Activated CD8-positive, alpha-beta T cell treated with anti-CD3 and anti-CD28 coated beads for 36 hours (primary cell): ENCODE measurements around the gene FAM193A. TPM values are rescaled to one million over a fixed set of nuclear protein-coding genes. Genes with fewer than 3 reads are reported as not detected.
A peak's percentile ranks its signal among the peaks of the same experiment; 100 is the strongest.

Source experiments
- ATAC-seq: fragments of 200-7000 bp; cut with Tn5 transposase; one replicate; pipeline ENCODE4 v1.10.0; 2021; ENCODE audit warnings: mild to moderate bottlenecking, moderate library complexity
- CTCF ChIA-PET: fragments of 350-600 bp; sonication (Branson Sonifier 250); formaldehyde crosslinking; loops from one replicate; lab custom pipeline; 2021; ENCODE audit warnings: antibody characterized with exemption; lab: Charles Lee
- POLR2A ChIA-PET: fragments of 350-600 bp; sonication (Branson Sonifier 250); formaldehyde crosslinking; loops from one replicate; lab custom pipeline; 2021; ENCODE audit warnings: antibody characterized with exemption; lab: Charles Lee
- DNase-seq: peaks from one replicate; pipeline ENCODE4 v3.0.0-alpha.2; 2020
- H3K27ac Mint-ChIP-seq: one replicate; pipeline ENCODE4 v1.8.0; 2021; ENCODE audit warnings: mild to moderate bottlenecking, mixed read lengths
- H3K27me3 Mint-ChIP-seq: one replicate; pipeline ENCODE4 v1.8.0; 2021; ENCODE audit warnings: mixed read lengths
- H3K36me3 Mint-ChIP-seq: one replicate; pipeline ENCODE4 v1.8.0; 2021; ENCODE audit warnings: low read depth, mixed read lengths
- H3K4me1 Mint-ChIP-seq: one replicate; pipeline ENCODE4 v1.8.0; 2021; ENCODE audit warnings: low read depth, mixed read lengths
- H3K4me3 Mint-ChIP-seq: one replicate; pipeline ENCODE4 v1.8.0; 2021; ENCODE audit warnings: mild to moderate bottlenecking, moderate library complexity, mixed read lengths
- H3K9me3 Mint-ChIP-seq: one replicate; pipeline ENCODE4 v1.8.0; 2021; ENCODE audit warnings: mixed read lengths
- intact Hi-C: fragments of 100-400 bp; cut with micrococcal nuclease; formaldehyde crosslinking; loops from one replicate; pipeline ENCODE4 v1.10.0; 2022
- total RNA-seq, 2 experiments: library from RNA; stranded (reverse); gene quantifications; one replicate each; pipeline ENCODE4 v1.2.3, GENCODE V29; 2021
- TF ChIP-seq, protein P1 (sequence below): fragments of 200-600 bp; IDR thresholded peaks from one replicate; pipeline ENCODE4 v1.8.0; 2022; ENCODE audit warnings: antibody characterized with exemption, mild to moderate bottlenecking

FAM193A gene
- total RNA-seq, 2 experiments from 2014 or later: 22.4 to 22.9 TPM

DNA sequence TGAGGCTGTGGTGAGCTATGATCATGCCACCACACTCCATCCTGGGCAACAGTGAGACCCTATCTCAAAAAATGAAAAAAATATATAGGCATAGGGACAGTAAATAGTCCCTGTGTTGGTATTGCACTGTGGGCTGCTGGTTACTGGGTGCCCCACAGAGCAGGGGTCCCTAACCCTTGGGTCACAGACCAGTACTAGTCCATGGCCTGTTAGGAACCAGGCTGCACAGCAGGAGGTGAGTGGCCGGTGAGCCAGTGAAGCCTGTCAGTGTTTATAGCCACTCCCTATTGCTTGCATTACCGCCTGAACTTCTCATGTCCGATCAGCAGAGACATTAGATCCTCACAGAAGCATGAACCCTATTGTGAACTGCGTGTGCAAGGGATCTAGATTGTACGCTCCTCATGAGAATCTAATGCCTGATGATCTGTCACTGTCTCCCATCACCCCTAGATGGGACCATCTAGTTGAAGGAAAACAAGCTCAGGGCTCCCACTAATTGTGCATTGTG, 113.2 kb downstream of the FAM193A start:
- ChIA-PET POLR2A (interaction anchor here (1.0 kb wide), 1 partner anchor 178 kb away, joined by 3 read pairs; no protein-coding TSS in a partner anchor), CTCF (no interaction called here)
- Mint-ChIP-seq H3K27me3 (no peaks in the 10 kb centered on the region), H3K4me3 (no peak overlapping the region), H3K27ac (no peak overlapping the region), H3K4me1 (peaks cover 27% of the 10 kb centered on the region), H3K36me3 (peaks cover 36% of the 10 kb centered on the region), H3K9me3 (no peaks in the 10 kb centered on the region)
- no peak for ATAC-seq
- TF ChIP-seq, protein P1, sequence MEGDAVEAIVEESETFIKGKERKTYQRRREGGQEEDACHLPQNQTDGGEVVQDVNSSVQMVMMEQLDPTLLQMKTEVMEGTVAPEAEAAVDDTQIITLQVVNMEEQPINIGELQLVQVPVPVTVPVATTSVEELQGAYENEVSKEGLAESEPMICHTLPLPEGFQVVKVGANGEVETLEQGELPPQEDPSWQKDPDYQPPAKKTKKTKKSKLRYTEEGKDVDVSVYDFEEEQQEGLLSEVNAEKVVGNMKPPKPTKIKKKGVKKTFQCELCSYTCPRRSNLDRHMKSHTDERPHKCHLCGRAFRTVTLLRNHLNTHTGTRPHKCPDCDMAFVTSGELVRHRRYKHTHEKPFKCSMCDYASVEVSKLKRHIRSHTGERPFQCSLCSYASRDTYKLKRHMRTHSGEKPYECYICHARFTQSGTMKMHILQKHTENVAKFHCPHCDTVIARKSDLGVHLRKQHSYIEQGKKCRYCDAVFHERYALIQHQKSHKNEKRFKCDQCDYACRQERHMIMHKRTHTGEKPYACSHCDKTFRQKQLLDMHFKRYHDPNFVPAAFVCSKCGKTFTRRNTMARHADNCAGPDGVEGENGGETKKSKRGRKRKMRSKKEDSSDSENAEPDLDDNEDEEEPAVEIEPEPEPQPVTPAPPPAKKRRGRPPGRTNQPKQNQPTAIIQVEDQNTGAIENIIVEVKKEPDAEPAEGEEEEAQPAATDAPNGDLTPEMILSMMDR: no peak
- intact Hi-C loops: no loop called here
- DNase-seq: no peak

DNA sequence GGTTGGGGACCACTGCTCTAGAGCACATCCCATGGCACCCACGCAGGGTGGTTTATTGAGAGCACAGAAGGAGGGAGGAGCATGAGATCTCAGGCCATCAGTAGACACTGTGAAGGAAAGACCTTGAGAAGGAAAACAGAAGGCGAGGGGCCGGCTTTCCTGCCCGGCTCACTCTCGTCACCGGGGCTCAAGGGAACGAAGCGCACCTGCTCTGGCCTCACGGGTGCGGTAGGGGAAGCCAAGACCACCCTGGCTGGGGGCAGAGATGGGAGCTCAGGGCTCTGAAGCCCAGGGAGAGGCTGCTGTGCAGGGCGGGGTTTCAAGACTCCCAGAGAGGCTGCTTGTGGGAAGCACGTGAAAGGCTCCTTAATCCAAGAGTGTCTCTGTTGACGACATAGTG, 113.8 kb downstream of the FAM193A start:
- Mint-ChIP-seq H3K27ac (no peak overlapping the region), H3K9me3 (no peaks in the 10 kb centered on the region), H3K4me1 (peaks cover 27% of the 10 kb centered on the region), H3K27me3 (no peaks in the 10 kb centered on the region), H3K4me3 (no peak overlapping the region), H3K36me3 (peaks cover 33% of the 10 kb centered on the region)
- DNase-seq (no peak), ATAC-seq (no peak)
- CTCF ChIA-PET: no interaction called here
- TF ChIP-seq, protein P1: no peak
- intact Hi-C loops: no loop called here
- POLR2A ChIA-PET: interaction anchor here (1.0 kb wide), 1 partner anchor 178 kb away, joined by 3 read pairs; no protein-coding TSS in a partner anchor

DNA sequence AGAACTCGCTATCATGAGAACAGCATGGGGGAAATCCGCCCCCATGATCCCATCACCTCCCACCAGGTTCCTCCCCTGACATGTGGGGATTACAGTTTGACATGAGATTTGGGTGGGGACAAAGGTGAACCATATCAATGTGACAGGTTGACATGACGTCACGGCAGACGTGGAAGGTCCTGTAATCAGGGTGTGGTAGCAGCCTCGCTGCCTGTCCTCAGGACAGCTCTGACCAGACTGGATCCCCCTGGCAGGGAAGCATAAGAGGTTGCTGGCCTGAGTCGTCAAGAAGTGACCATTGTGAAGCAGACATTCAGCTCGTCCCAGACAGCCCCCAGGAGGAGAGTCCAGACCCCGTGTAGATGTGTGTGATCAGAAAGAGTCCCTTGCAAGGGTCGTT, 115.1 kb downstream of the FAM193A start:
- Mint-ChIP-seq H3K4me1 (peaks cover 27% of the 10 kb centered on the region), H3K36me3 (peaks cover 32% of the 10 kb centered on the region), H3K4me3 (no peak overlapping the region), H3K9me3 (no peaks in the 10 kb centered on the region), H3K27me3 (no peaks in the 10 kb centered on the region), H3K27ac (peak overlapping the region; percentile 13)
- intact Hi-C loops: no loop called here
- ChIA-PET POLR2A (no interaction called here), CTCF (no interaction called here)
- DNase-seq (no peak), ATAC-seq (no peak)
- TF ChIP-seq, protein P1: no peak

DNA sequence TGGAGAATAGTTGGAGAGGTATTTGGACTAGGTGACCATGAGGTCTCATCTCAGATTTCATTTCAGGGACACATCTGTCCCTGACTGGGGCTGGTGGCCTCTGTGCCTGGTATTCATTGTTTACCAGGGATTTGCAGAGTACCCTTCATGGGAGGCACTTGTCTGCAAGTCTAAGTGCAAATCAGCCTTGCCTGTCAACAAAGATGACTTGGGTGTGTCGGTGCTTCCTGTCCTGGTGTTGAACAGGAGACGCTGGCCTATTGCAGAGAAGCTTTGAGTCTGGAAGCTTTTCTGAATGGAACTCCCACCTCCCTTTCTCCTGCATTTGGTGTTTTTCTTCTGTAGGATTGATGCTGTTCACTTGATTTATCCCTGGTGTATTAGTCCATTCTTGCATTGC, 115.6 kb downstream of the FAM193A start:
- peak overlapping the region; percentile 80 for H3K27ac Mint-ChIP-seq
- ATAC-seq (no peak), DNase-seq (no peak)
- H3K4me3 Mint-ChIP-seq: peak overlapping the region; percentile 27
- ChIA-PET CTCF (no interaction called here), POLR2A (no interaction called here)
- TF ChIP-seq, protein P1: no peak
- no peaks in the 10 kb centered on the region for H3K9me3 Mint-ChIP-seq
- peaks cover 27% of the 10 kb centered on the region for H3K4me1 Mint-ChIP-seq
- peaks cover 32% of the 10 kb centered on the region for H3K36me3 Mint-ChIP-seq
- intact Hi-C loops: no loop called here
- H3K27me3 Mint-ChIP-seq: no peaks in the 10 kb centered on the region

DNA sequence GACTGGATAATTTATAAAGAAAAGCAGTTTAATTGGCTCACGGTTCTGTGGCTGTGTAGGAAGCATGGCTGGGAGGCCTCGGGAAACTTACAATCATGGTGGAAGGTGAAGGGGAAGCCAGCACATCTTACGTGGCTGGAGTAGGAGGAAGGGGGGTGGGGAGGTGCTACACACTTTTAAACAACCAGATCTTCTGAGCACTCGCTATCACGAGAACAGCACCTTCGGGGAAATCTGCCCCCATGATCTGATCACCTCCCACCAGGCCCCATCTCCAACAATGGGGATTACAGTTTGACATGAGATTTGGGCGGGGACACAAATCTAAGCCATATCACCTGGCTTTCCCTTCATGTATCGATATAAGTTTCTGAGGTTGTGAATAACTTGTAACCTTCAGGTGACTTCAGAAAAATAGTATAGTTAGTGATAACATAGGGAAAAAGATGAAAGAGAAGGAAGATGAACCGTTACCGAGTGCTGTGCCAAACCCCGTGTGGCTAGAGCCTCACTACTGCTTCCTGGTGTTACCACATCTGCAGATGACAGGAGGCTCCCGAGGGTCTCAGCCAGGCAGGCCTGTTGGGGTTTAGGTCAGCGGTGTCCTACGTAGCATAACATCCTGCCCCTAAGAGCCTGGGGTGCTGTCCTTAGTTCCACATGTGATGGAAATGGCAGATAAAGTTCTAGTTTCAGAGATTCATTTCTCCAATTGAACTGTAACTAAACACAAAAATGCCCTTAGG, 116.1 kb downstream of the FAM193A start:
- Mint-ChIP-seq H3K27me3 (no peaks in the 10 kb centered on the region), H3K36me3 (peaks cover 29% of the 10 kb centered on the region), H3K27ac (peak overlapping the region; percentile 80), H3K4me3 (peak overlapping the region; percentile 27), H3K4me1 (peaks cover 27% of the 10 kb centered on the region), H3K9me3 (no peaks in the 10 kb centered on the region)
- ATAC-seq (peak; percentile 57), DNase-seq (peak; percentile 26)
- ChIA-PET CTCF (no interaction called here), POLR2A (no interaction called here)
- intact Hi-C loops: no loop called here
- TF ChIP-seq, protein P1: no peak
